HepG2 (cell line): ENCODE data around the gene HELZ2. TPM values are rescaled to one million over a fixed set of nuclear protein-coding genes. Genes with fewer than 3 reads are reported as not detected.

Source experiments
- ATF7-NPFF ChIP-seq: sonication (generic); formaldehyde crosslinking; IDR thresholded peaks from 2 replicates; pipeline ENCODE4 v1.8.1; 2023; ENCODE audit warnings: mild to moderate bottlenecking, low read depth, missing genetic modification reagents, moderate library complexity
- CBFB ChIP-seq: sonication (generic); formaldehyde crosslinking; IDR thresholded peaks from 2 replicates; pipeline ENCODE4 v1.4.0; 2020; ENCODE audit warnings: missing genetic modification reagents
- ELF1 ChIP-seq: sonication (generic); formaldehyde crosslinking; IDR thresholded peaks from 2 replicates; pipeline ENCODE4 v1.4.0; 2020; ENCODE audit warnings: missing genetic modification reagents
- HNF1B ChIP-seq: sonication (generic); formaldehyde crosslinking; IDR thresholded peaks from 2 replicates; pipeline ENCODE4 v1.5.1; 2020; ENCODE audit warnings: mild to moderate bottlenecking, moderate library complexity, missing genetic modification reagents
- HOXA3 ChIP-seq: sonication (generic); formaldehyde crosslinking; IDR thresholded peaks from 2 replicates; pipeline ENCODE4 v1.5.0; 2020; ENCODE audit warnings: missing genetic modification reagents
- MBNL3 ChIP-seq: fragments of 250-450 bp; sonication (Bioruptor Pico); conservative IDR thresholded peaks from 2 replicates; pipeline ENCODE4 v1.8.0; 2022; ENCODE audit warnings: mild to moderate bottlenecking, inconsistent platforms
- NFKB2 ChIP-seq: sonication (generic); formaldehyde crosslinking; IDR thresholded peaks from 2 replicates; pipeline ENCODE4 v1.4.0; 2020; ENCODE audit warnings: missing genetic modification reagents, borderline replicate concordance
- PATZ1 ChIP-seq: sonication (generic); formaldehyde crosslinking; IDR thresholded peaks from 2 replicates; pipeline ENCODE4 v1.4.0; 2020; ENCODE audit warnings: missing genetic modification reagents
- PAXIP1 ChIP-seq: sonication (generic); formaldehyde crosslinking; conservative IDR thresholded peaks from 2 replicates; pipeline ENCODE4 v1.4.0; 2020; ENCODE audit warnings: mild to moderate bottlenecking, missing genetic modification reagents, moderate library complexity
- PITX1 ChIP-seq: sonication (generic); formaldehyde crosslinking; IDR thresholded peaks from 2 replicates; pipeline ENCODE4 v1.5.1; 2020; ENCODE audit warnings: mild to moderate bottlenecking, missing genetic modification reagents
- RARA ChIP-seq: IDR thresholded peaks from 2 replicates; pipeline ENCODE4 v1.6.1; 2016; ENCODE audit warnings: missing genetic modification reagents, missing compliant biosample characterization
- SALL1 ChIP-seq: sonication (generic); formaldehyde crosslinking; IDR thresholded peaks from 2 replicates; pipeline ENCODE4 v1.8.0; 2022; ENCODE audit warnings: mild to moderate bottlenecking, missing genetic modification reagents
- SALL2 ChIP-seq: sonication (generic); formaldehyde crosslinking; IDR thresholded peaks from 2 replicates; pipeline ENCODE4 v1.8.1; 2023; ENCODE audit warnings: mild to moderate bottlenecking, missing genetic modification reagents, inconsistent platforms
- SPEN ChIP-seq: sonication (generic); formaldehyde crosslinking; IDR thresholded peaks from 2 replicates; pipeline ENCODE4 v1.5.1; 2020; ENCODE audit warnings: low read depth, mild to moderate bottlenecking, missing genetic modification reagents
- THAP11 ChIP-seq: IDR thresholded peaks from 2 replicates; pipeline ENCODE4 v1.6.1; 2016; ENCODE audit warnings: missing biosample characterization, missing genetic modification reagents
- UBTF ChIP-seq: sonication (generic); formaldehyde crosslinking; IDR thresholded peaks from 2 replicates; pipeline ENCODE4 v1.4.0; 2020; ENCODE audit warnings: mild to moderate bottlenecking, missing genetic modification reagents
- ZC3H13 ChIP-seq: sonication (generic); formaldehyde crosslinking; IDR thresholded peaks from 2 replicates; pipeline ENCODE4 v1.8.1; 2023; ENCODE audit warnings: mild to moderate bottlenecking, missing genetic modification reagents, moderate library complexity
- ZNF274 ChIP-seq: sonication (generic); formaldehyde crosslinking; IDR thresholded peaks from 2 replicates; pipeline ENCODE4 v1.5.1; 2020; ENCODE audit warnings: mild to moderate bottlenecking, missing genetic modification reagents
- ZNF3 ChIP-seq: IDR thresholded peaks from 2 replicates; pipeline ENCODE4 v1.7.0; 2017; ENCODE audit warnings: inconsistent platforms
- ZNF556 ChIP-seq: sonication (generic); formaldehyde crosslinking; IDR thresholded peaks from 2 replicates; pipeline ENCODE4 v1.4.0; 2020; ENCODE audit warnings: mild to moderate bottlenecking, missing genetic modification reagents, borderline replicate concordance
- ZNF768 ChIP-seq: sonication (generic); formaldehyde crosslinking; IDR thresholded peaks from 2 replicates; pipeline ENCODE4 v1.4.0; 2020; ENCODE audit warnings: missing genetic modification reagents
- ZNF788 ChIP-seq: sonication (generic); formaldehyde crosslinking; IDR thresholded peaks from 2 replicates; pipeline ENCODE4 v1.5.0; 2020; ENCODE audit warnings: mild to moderate bottlenecking, missing genetic modification reagents, borderline replicate concordance
- polyA plus RNA-seq, 8 experiments: library from polyadenylated mRNA; depleted of rRNA in 3 of 8; stranded (reverse) in 7 of 8; unstranded in 1 of 8; fragments of >200 nt; fragmentation: Illumina TruSeq in 4 of 8; extraction: Trizol in 4 of 8; gene quantifications; 2 replicates each; pipeline versions ENCODE4 v1.2.1 to v1.2.3, GENCODE V29; 2011 to 2016; ENCODE audit warnings: low read depth in 4 of 8, missing spikeins in 1 of 8, mixed read lengths in 1 of 8; ENCODE audit not compliant: insufficient read depth in 1 of 8
- total RNA-seq, 5 experiments: library from RNA; depleted of rRNA; stranded (reverse); fragments of >200 nt; fragmentation: Illumina TruSeq; extraction: Trizol; gene quantifications; 2 replicates each; pipeline ENCODE4 v1.2.3, GENCODE V29; 2016; ENCODE audit warnings: low read depth in 1 of 5

HELZ2 gene
- total and polyA plus RNA-seq, 2 of the 13 experiments (the other 11 are each of a cell fraction or from before 2014, with no cell fraction given): 9.6 to 10.1 TPM

- TF ChIP-seq PAXIP1 (peak; percentile 70; the same call in 1 of the 2 replicates), ZNF274 (CRISPR knock-in tag) (peak; percentile 37; the same call in 1 of the 2 replicates), SPEN (peak; percentile 58; the same call in 1 of the 2 replicates), SALL2 (CRISPR knock-in tag) (no peak), ZC3H13 (peak; percentile 64; the same call in 1 of the 2 replicates), UBTF (CRISPR knock-in tag) (peak; percentile 63), PITX1 (CRISPR knock-in tag) (no peak; the same call in 1 of the 2 replicates), NFKB2 (CRISPR knock-in tag) (peak; percentile 72; the same call in 1 of the 2 replicates), ELF1 (CRISPR knock-in tag) (no peak), THAP11 (CRISPR knock-in tag) (no peak), HNF1B (0 out of 2 replicates have a peak, but pooled peaks have one; percentile 9), HOXA3 (no peak), ZNF768 (no peak), ZNF788 (CRISPR knock-in tag) (peak; percentile 44; the same call in 1 of the 2 replicates), SALL1 (CRISPR knock-in tag) (peak; percentile 20; the same call in 1 of the 2 replicates), ATF7-NPFF (CRISPR knock-in tag) (no peak), ZNF3 (CRISPR knock-in tag) (no peak), MBNL3 (no peak), RARA (0 out of 2 replicates have a peak, but pooled peaks have one; percentile 31), ZNF556 (CRISPR knock-in tag) (peak; percentile 57; the same call in 1 of the 2 replicates), CBFB (CRISPR knock-in tag) (no peak), PATZ1 (CRISPR knock-in tag) (peak; percentile 95)
Observed at GRCh38 chr20:63557481-63557891, 16.6 kb downstream of the HELZ2 start (continued).
